SU-DHL-6 (cell line): ENCODE data around the gene SMOC1.

Experiments used
- H2AFZ ChIP-seq: fragments of 200-600 bp; sonication (generic); 2 replicates; pipeline ENCODE4 v1.6.1; 2014; ENCODE audit warnings: low read depth, mild to moderate bottlenecking, moderate library complexity, mixed read lengths, antibody characterized with exemption, low read length; ENCODE audit not compliant: severe bottlenecking
- H3F3A ChIP-seq: fragments of 200-600 bp; shearing (Covaris generic); 2 replicates; pipeline ENCODE4 v1.6.0; 2016; ENCODE audit warnings: antibody characterized with exemption, mild to moderate bottlenecking; ENCODE audit not compliant: insufficient read depth
- H3K27ac ChIP-seq: fragments of 200-600 bp; sonication (generic); 2 replicates; pipeline ENCODE4 v1.5.1; 2016; ENCODE audit warnings: low read depth, mild to moderate bottlenecking, low read length, moderate library complexity, mixed read lengths
- H3K27me3 ChIP-seq: fragments of 200-600 bp; sonication (generic), shearing (Covaris generic); 2 replicates; pipeline ENCODE4 v1.6.0; 2014; ENCODE audit warnings: mild to moderate bottlenecking, low read length
- H3K36me3 ChIP-seq: fragments of 200-600 bp; sonication (generic); 2 replicates; pipeline ENCODE4 v1.6.1; 2014; ENCODE audit warnings: mild to moderate bottlenecking, low read length, mixed read lengths
- H3K4me2 ChIP-seq: fragments of 300-600, 200-600 bp; shearing (Covaris generic), sonication (generic); 2 replicates; pipeline ENCODE4 v1.6.0; 2014; ENCODE audit warnings: low read length, low read depth, mild to moderate bottlenecking; ENCODE audit not compliant: poor library complexity, severe bottlenecking
- H3K4me3 ChIP-seq: fragments of 200-600 bp; sonication (generic); 2 replicates; pipeline ENCODE4 v1.5.1; 2014; ENCODE audit warnings: antibody characterized with exemption, low read length, mild to moderate bottlenecking, mixed read lengths; ENCODE audit not compliant: insufficient read depth, poor library complexity, severe bottlenecking
- H3K79me2 ChIP-seq: fragments of 200-600 bp; sonication (generic); 2 replicates; pipeline ENCODE4 v1.6.1; 2014; ENCODE audit warnings: mild to moderate bottlenecking, low read length, moderate library complexity; ENCODE audit not compliant: insufficient read depth
- H3K9ac ChIP-seq: fragments of 200-600 bp; sonication (generic); 2 replicates; pipeline ENCODE4 v1.7.0; 2014; ENCODE audit warnings: mild to moderate bottlenecking, low read length
- H3K9me2 ChIP-seq: fragments of 200-600 bp; sonication (generic); replicated peaks from 2 replicates; pipeline ENCODE4 v1.6.1; 2014; ENCODE audit warnings: low read length; ENCODE audit not compliant: insufficient read depth
- H3K9me3 ChIP-seq: fragments of 200-600 bp; sonication (generic); 2 replicates; pipeline ENCODE4 v1.6.1; 2014; ENCODE audit warnings: low read length, mixed read lengths; ENCODE audit not compliant: insufficient read depth
- H4K20me1 ChIP-seq: fragments of 200-600 bp; sonication (generic); 2 replicates; pipeline ENCODE4 v1.6.1; 2014; ENCODE audit warnings: low read depth, mild to moderate bottlenecking, antibody characterized with exemption, low read length, moderate library complexity, mixed read lengths
- EZH2phosphoT487 ChIP-seq: fragments of 200-600 bp; sonication (generic), shearing (Covaris generic); conservative IDR thresholded peaks from 2 replicates; pipeline ENCODE4 v1.6.1; 2018; ENCODE audit warnings: mild to moderate bottlenecking, antibody characterized with exemption, low read length, moderate library complexity, mixed read lengths
- TF ChIP-seq, protein P1 (sequence below): fragments of 200-600 bp; sonication (generic); IDR thresholded peaks from one replicate; pipeline ENCODE4 v1.5.1; 2017; ENCODE audit warnings: antibody characterized with exemption, mild to moderate bottlenecking, low read length, moderate library complexity; ENCODE audit not compliant: insufficient read depth, poor library complexity, severe bottlenecking

SMOC1 gene

DNA sequence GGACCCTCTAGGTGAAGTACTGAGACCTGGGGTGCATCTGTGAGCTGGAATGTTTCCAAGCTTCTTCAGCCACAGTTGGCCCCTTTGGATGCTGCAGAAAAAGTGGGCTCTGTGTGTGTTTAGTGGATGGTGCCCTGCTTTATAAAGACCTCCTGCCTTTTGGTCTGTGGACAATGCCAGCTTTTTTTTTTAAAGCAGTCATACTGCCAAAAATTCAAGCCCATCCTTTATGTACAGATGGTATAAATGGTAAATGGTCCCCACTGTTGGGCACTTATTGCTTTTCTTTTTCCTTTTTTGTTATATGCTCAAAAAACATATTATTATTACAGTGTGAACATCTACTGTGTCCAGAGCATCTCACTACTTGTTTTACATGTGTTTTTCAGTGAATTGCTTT is 81.1 kb downstream of the SMOC1 start:
- Histone ChIP-seq H3K27me3 (no peaks in the 10 kb centered on the region), H3K79me2 (no peaks in the 10 kb centered on the region), H3K9me3 (no peaks in the 10 kb centered on the region), H3F3A (no peaks in the 10 kb centered on the region), H3K4me2 (no peak overlapping the region), H3K27ac (no peak overlapping the region), H4K20me1 (no peaks in the 10 kb centered on the region), H3K9ac (no peak overlapping the region), H3K9me2 (no peaks in the 10 kb centered on the region), H2AFZ (no peak overlapping the region), H3K36me3 (no peaks in the 10 kb centered on the region), H3K4me3 (no peak overlapping the region)
- TF ChIP-seq, protein P1, sequence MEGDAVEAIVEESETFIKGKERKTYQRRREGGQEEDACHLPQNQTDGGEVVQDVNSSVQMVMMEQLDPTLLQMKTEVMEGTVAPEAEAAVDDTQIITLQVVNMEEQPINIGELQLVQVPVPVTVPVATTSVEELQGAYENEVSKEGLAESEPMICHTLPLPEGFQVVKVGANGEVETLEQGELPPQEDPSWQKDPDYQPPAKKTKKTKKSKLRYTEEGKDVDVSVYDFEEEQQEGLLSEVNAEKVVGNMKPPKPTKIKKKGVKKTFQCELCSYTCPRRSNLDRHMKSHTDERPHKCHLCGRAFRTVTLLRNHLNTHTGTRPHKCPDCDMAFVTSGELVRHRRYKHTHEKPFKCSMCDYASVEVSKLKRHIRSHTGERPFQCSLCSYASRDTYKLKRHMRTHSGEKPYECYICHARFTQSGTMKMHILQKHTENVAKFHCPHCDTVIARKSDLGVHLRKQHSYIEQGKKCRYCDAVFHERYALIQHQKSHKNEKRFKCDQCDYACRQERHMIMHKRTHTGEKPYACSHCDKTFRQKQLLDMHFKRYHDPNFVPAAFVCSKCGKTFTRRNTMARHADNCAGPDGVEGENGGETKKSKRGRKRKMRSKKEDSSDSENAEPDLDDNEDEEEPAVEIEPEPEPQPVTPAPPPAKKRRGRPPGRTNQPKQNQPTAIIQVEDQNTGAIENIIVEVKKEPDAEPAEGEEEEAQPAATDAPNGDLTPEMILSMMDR = no peak
- no peak for TF ChIP-seq EZH2phosphoT487

DNA sequence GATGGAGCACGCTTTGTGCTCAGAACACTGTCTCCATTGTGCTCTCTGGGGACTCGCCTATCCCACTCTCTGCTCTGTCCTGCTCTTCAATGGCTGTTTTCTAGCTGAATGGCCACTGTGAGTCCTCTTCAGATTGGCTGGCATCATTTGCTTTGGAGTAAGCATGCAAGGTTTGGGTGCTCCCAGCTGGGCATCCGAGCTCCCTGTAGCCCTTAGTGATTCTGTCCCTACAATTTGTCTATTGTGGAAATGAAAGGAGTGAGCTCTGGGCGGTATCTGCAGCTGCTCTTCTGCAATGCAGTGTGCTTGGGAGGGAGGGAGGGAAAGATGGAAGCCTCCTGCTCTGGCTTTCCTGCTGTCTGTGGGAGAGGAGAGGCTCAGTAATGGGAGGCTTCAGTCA is 84.8 kb downstream of the SMOC1 start:
- no peak overlapping the region for H3K4me3 ChIP-seq
- H3K9ac ChIP-seq = no peak overlapping the region
- no peaks in the 10 kb centered on the region for H4K20me1 ChIP-seq
- H3K36me3 ChIP-seq = no peaks in the 10 kb centered on the region
- TF ChIP-seq EZH2phosphoT487 = no peak
- TF ChIP-seq, protein P1 = no peak
- H3K4me2 ChIP-seq = no peak overlapping the region
- H2AFZ ChIP-seq = no peak overlapping the region
- H3K27me3 ChIP-seq = no peaks in the 10 kb centered on the region
- H3K9me2 ChIP-seq = no peaks in the 10 kb centered on the region
- no peak overlapping the region for H3K27ac ChIP-seq
- no peaks in the 10 kb centered on the region for H3K79me2 ChIP-seq
- H3F3A ChIP-seq = no peaks in the 10 kb centered on the region
- no peaks in the 10 kb centered on the region for H3K9me3 ChIP-seq

DNA sequence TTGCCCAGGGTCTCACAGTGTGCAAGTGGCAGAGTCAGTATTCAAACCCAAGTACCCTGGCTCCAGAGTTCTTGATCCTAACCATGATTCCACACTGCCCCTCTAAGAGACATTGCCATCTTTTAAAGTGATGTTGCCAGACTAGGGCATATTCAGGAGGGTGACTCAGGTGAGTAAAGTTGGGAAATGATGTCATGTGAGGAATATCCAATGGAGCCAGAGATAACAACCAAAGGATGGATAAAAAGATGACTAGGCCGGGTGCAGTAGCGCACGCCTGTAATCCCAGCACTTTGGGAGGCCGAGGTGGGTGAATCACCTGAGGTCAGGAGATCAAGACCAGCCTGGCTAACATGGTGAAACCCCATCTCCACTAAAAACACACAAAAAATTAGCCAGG is 85.6 kb downstream of the SMOC1 start:
- no peaks in the 10 kb centered on the region for H3K79me2 ChIP-seq
- no peak overlapping the region for H3K9ac ChIP-seq
- no peaks in the 10 kb centered on the region for H3K9me2 ChIP-seq
- no peaks in the 10 kb centered on the region for H3F3A ChIP-seq
- H3K36me3 ChIP-seq = no peaks in the 10 kb centered on the region
- no peaks in the 10 kb centered on the region for H4K20me1 ChIP-seq
- no peak overlapping the region for H3K4me2 ChIP-seq
- no peaks in the 10 kb centered on the region for H3K9me3 ChIP-seq
- no peak overlapping the region for H3K27ac ChIP-seq
- no peak overlapping the region for H3K4me3 ChIP-seq
- H2AFZ ChIP-seq = no peak overlapping the region
- H3K27me3 ChIP-seq = no peaks in the 10 kb centered on the region
- TF ChIP-seq, protein P1 = no peak
- TF ChIP-seq EZH2phosphoT487 = no peak

DNA sequence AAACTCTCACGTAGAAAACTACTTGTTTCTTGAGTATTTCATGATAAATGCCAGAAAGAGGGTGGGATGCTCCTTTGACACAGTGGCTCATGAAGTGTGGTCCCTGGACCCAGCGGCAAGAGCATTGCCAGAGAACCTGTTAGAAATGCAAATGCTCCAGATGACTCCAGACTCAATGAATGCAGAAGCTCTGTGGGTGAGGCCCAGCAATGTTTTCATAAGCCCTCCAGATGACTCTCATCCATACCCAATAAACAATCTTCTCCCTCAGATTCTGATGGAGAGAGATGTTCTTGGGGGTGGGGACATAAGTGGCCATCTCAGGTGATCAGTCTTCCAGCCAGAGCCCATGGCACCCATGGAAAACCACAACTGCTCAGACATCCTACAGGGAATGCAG is 88.9 kb downstream of the SMOC1 start:
- H2AFZ ChIP-seq = no peak overlapping the region
- no peaks in the 10 kb centered on the region for H3F3A ChIP-seq
- TF ChIP-seq, protein P1 = no peak
- no peak for TF ChIP-seq EZH2phosphoT487
- H3K4me3 ChIP-seq = no peak overlapping the region
- no peak overlapping the region for H3K27ac ChIP-seq
- no peaks in the 10 kb centered on the region for H3K36me3 ChIP-seq
- no peak overlapping the region for H3K4me2 ChIP-seq
- H4K20me1 ChIP-seq = no peaks in the 10 kb centered on the region
- H3K9me2 ChIP-seq = no peaks in the 10 kb centered on the region
- H3K79me2 ChIP-seq = no peaks in the 10 kb centered on the region
- no peak overlapping the region for H3K9ac ChIP-seq
- H3K27me3 ChIP-seq = no peaks in the 10 kb centered on the region
- H3K9me3 ChIP-seq = no peaks in the 10 kb centered on the region
